Activated CD8-positive, alpha-beta memory T cell treated with anti-CD3 and anti-CD28 coated beads, Interleukin-2, amount 10 ng/mL, durations not matched to agents 7 days and 5 days (primary cell): ENCODE data around the gene IFNA5. TPM values are rescaled to one million over a fixed set of nuclear protein-coding genes. Genes with fewer than 3 reads are reported as not detected.

ENCODE experiments used
- ATAC-seq: fragments of 150-1000 bp; cut with Tn5 transposase; one replicate; pipeline ENCODE4 v1.10.0; 2021; ENCODE audit warnings: moderate library complexity
- CTCF ChIA-PET: fragments of 350-600 bp; sonication (Branson Sonifier 250); formaldehyde crosslinking; loops from one replicate; lab custom pipeline; 2021; ENCODE audit warnings: antibody characterized with exemption; lab: Charles Lee
- DNase-seq: peaks from one replicate; pipeline ENCODE4 v3.0.0-alpha.2; 2020
- H3K27ac Mint-ChIP-seq: one replicate; pipeline ENCODE4 v1.8.0; 2021; ENCODE audit warnings: mild to moderate bottlenecking, mixed read lengths
- H3K27me3 Mint-ChIP-seq: one replicate; pipeline ENCODE4 v1.8.0; 2021; ENCODE audit warnings: mixed read lengths
- H3K36me3 Mint-ChIP-seq: one replicate; pipeline ENCODE4 v1.8.0; 2021; ENCODE audit warnings: mild to moderate bottlenecking, mixed read lengths
- H3K4me1 Mint-ChIP-seq: one replicate; pipeline ENCODE4 v1.8.0; 2021; ENCODE audit warnings: mixed read lengths
- H3K4me3 Mint-ChIP-seq: one replicate; pipeline ENCODE4 v1.8.0; 2021; ENCODE audit warnings: mild to moderate bottlenecking, moderate library complexity, mixed read lengths
- H3K9me3 Mint-ChIP-seq: one replicate; pipeline ENCODE4 v1.8.0; 2022; ENCODE audit warnings: low read depth, mixed read lengths
- total RNA-seq, 2 experiments: library from RNA; stranded (reverse); gene quantifications; one replicate each; pipeline ENCODE4 v1.2.3, GENCODE V29; 2021

IFNA5 gene
- not detected for total RNA-seq

DNA sequence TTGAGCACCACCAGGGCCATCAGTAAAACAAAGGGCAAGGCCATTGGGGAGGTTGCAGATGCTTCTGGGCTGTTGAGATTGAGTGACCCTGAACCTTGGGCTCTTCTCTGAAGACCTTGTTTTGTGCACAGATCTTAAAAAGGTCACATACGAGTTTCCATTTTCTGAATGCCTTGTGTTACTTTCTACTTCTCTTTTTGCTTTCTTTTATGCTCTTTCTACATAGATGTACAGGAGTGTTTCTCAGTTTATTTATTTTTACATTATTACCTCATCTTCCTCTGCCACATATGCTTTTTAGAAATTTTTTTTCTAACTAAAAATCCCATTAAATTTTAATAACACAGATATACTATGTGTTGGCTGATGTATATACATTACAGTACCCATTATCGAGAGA lies at the start of gene IFNA5:
TSS of gene IFNA5 (minus strand) at position 101 of the 400 bp plus-strand sequence. CDS start at position 44, 57 bp downstream.
- peaks cover 57% of the 10 kb centered on the region for H3K27me3 Mint-ChIP-seq
- no peaks in the 10 kb centered on the region for H3K9me3 Mint-ChIP-seq
- H3K4me1 Mint-ChIP-seq: no peaks in the 10 kb centered on the region
- H3K4me3 Mint-ChIP-seq: no peak within 1 kb of the TSS
- no peak within 1 kb of the TSS for H3K27ac Mint-ChIP-seq
- DNase-seq (no peak), ATAC-seq (no peak)
- CTCF ChIA-PET: no interaction called here
- no peaks in the 10 kb centered on the region for H3K36me3 Mint-ChIP-seq

DNA sequence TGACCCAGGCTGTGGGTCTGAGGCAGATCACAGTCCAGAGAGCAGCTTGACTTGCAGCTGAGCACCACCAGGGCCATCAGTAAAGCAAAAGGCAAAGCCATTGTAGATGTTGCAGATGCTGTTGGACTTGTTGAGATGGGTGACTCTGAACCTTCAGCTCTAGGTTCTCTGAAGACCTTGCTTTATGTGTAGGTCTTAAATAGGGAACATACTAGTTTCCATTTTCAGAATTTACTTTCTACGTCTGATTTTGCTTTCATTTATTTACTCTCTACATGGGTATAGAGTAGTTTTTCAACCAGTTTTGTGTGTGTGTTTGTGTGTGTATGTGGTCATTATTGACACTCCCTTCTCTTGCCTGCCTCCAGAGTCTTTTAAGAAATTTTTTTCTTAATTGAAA lies 45.7 kb upstream of the IFNA5 start, which contains the start of gene IFNA6:
TSS of gene IFNA6 (minus strand) at position 101 of the 400 bp plus-strand sequence. CDS start at position 101, 0 bp downstream.
- peaks cover 2% of the 10 kb centered on the region for H3K9me3 Mint-ChIP-seq
- ATAC-seq (no peak), DNase-seq (no peak)
- peaks cover 48% of the 10 kb centered on the region for H3K27me3 Mint-ChIP-seq
- H3K4me3 Mint-ChIP-seq: no peak within 1 kb of the TSS
- no peaks in the 10 kb centered on the region for H3K4me1 Mint-ChIP-seq
- CTCF ChIA-PET: no interaction called here
- H3K27ac Mint-ChIP-seq: no peak within 1 kb of the TSS
- peaks cover 9% of the 10 kb centered on the region for H3K36me3 Mint-ChIP-seq

DNA sequence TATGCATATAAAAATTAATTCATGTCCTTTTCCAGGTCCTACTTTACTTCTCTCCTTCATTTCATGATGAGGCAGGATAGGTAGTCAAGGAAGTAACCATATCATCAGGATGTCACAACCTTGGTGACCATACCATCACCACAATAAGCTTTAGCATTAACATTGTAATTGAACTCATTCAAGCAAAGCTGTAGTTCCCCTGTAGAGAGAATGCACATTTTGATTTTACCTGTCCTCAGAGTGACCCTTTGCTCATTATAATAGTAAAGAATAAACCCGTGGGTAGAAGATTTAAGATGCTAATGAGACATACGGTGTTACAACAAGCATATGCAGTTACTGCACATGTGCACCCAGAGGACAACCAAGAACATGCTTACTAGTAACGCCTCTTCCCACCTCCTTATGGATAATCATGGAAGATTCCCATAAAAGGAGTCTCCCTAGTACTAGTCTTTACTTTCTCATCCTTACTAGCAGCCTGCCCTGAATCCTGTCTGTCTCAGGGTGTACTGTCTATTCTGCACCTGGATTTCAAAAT lies 43.4 kb upstream of the IFNA5 start:
- ATAC-seq: no peak
- no peak overlapping the region for H3K27ac Mint-ChIP-seq
- DNase-seq: no peak
- H3K27me3 Mint-ChIP-seq: peaks cover 51% of the 10 kb centered on the region
- no peak overlapping the region for H3K4me3 Mint-ChIP-seq
- H3K9me3 Mint-ChIP-seq: peaks cover under 1% of the 10 kb centered on the region
- no peaks in the 10 kb centered on the region for H3K4me1 Mint-ChIP-seq
- peaks cover under 1% of the 10 kb centered on the region for H3K36me3 Mint-ChIP-seq
- CTCF ChIA-PET: no interaction called here

- H3K27me3 Mint-ChIP-seq: peaks cover 34% of the 10 kb centered on the region
- ATAC-seq (no peak), DNase-seq (no peak)
- H3K4me3 Mint-ChIP-seq: no peak overlapping the region
- peaks cover 5% of the 10 kb centered on the region for H3K4me1 Mint-ChIP-seq
- H3K36me3 Mint-ChIP-seq: no peaks in the 10 kb centered on the region
- no peak overlapping the region for H3K27ac Mint-ChIP-seq
- peaks cover 2% of the 10 kb centered on the region for H3K9me3 Mint-ChIP-seq
- CTCF ChIA-PET: interaction anchor here (0.9 to 1.5 kb wide), 3 partner anchors 11 to 128 kb away, joined by 3 read pairs; no protein-coding TSS in a partner anchor
These were observed 35.6 kb upstream of the IFNA5 start for GRCh38 chr9:21340735-21341134.

DNA sequence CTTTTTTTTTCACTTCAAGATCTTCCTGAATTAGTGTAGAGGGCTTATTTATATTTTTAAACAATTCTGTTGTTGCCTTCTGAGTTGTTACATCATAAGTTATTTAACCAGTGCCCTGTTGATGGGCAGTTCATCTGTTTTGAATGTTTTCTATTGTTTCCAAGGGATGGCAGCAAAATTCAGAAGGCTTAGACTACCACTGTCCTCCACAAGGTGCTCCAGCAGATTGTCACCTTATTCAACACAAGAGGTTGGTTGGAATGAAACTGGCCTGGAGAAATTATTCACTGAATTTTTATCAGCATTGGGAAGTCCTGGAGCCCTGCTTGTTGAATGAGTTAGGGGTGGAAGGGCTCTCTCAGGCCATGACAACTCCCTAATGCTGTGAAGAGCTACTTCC lies 31.3 kb upstream of the IFNA5 start:
- ATAC-seq (no peak), DNase-seq (no peak)
- H3K4me3 Mint-ChIP-seq: peak overlapping the region; percentile 96
- H3K36me3 Mint-ChIP-seq: peaks cover 19% of the 10 kb centered on the region
- peaks cover 35% of the 10 kb centered on the region for H3K4me1 Mint-ChIP-seq
- CTCF ChIA-PET: interaction anchor here (2.0 kb wide), 1 partner anchor 59 kb away, joined by 6 read pairs; no protein-coding TSS in a partner anchor
- peak overlapping the region; percentile 2 for H3K27ac Mint-ChIP-seq
- no peaks in the 10 kb centered on the region for H3K9me3 Mint-ChIP-seq
- peaks cover 4% of the 10 kb centered on the region for H3K27me3 Mint-ChIP-seq

DNA sequence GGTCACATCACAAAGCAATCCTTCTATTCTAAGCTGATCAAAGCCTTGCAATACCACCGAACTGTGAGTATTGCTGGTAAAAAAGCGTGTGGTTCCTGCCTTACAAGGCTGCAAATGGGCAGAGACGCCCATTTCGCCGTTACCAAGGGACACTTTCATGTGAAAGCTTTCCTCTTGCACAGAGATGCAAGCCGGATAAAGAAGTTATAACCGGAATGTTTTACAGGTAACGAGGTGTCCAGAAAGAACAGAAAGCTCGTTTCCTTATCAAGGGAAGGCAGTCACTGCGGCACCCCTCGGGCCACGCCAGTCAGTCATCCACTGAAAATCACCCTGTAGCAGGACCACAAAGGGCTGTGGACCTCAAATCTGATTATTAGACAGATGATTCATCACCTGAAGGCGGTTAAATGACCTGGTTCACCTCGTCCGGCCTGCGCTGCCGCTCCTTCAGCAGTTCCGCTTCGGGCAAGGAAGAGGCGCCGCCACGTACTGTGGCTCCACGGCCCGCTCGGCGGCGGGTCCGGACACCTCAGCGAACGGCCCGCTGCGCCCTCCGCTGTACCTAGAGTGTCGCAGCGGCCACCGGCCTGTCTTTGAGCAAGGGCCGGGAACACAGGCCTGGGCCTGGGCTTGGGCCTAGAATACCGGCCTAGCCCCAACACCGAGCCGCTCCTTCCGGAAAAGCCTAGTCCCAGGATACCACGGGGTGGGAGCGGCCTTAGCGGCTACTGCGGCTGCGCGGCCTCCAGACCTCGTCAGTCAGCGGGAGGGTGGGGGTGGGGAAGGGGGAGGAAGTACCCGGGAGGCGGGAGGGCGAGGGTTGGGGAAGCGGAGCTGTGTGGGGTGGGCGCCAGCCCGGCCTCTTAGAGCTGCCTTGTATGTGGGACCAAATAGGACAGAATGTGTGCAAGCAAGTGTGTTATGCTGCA lies 29.9 kb upstream of the IFNA5 start, which contains the start of gene KLHL9:
TSS of gene KLHL9 (minus strand) at position 704 of the 932 bp plus-strand sequence. CDS start at position 159, 545 bp downstream.
- peak within 1 kb of the TSS; percentile 96 for H3K4me3 Mint-ChIP-seq
- H3K27ac Mint-ChIP-seq: peak within 1 kb of the TSS; percentile 90
- H3K9me3 Mint-ChIP-seq: no peaks in the 10 kb centered on the region
- ATAC-seq: peak; percentile 96
- CTCF ChIA-PET: interaction anchor here (0.8 to 2.9 kb wide), 11 partner anchors 9 to 767 kb away, joined by 3 to 30 read pairs (median 5); no protein-coding TSS in a partner anchor
- H3K4me1 Mint-ChIP-seq: peaks cover 47% of the 10 kb centered on the region
- peaks cover 4% of the 10 kb centered on the region for H3K27me3 Mint-ChIP-seq
- peaks cover 27% of the 10 kb centered on the region for H3K36me3 Mint-ChIP-seq
- peak; percentile 91 for DNase-seq

DNA sequence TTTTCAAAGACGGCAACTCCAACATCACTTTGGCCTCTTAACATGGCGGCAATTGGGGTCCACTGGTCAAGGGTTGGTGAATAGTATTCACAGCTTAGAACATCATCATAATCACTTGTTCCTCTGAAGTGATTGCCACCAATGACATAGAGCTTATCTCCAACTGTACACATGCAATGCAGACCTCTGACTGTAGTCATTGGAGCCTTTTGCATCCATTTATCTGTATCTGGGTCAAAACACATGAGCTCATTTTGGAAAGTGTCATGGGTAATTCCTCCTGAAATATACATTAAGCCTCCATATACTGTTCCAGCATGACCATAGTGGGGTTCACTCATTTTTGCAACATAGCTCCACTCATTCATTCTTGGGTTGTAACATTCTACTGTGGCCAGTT lies 28.1 kb upstream of the IFNA5 start:
- Mint-ChIP-seq H3K9me3 (no peaks in the 10 kb centered on the region), H3K4me1 (peaks cover 55% of the 10 kb centered on the region), H3K4me3 (peak overlapping the region; percentile 96), H3K36me3 (peaks cover 31% of the 10 kb centered on the region), H3K27me3 (peaks cover 3% of the 10 kb centered on the region), H3K27ac (no peak overlapping the region)
- CTCF ChIA-PET: interaction anchor here (0.6 to 2.9 kb wide), 7 partner anchors 11 to 133 kb away, joined by 3 to 30 read pairs (median 4); no protein-coding TSS in a partner anchor
- no peak for ATAC-seq
- no peak for DNase-seq

GRCh38 chr9:21331676-21332402 lies 26.7 kb upstream of the IFNA5 start:
- Mint-ChIP-seq H3K27me3 (no peaks in the 10 kb centered on the region), H3K9me3 (no peaks in the 10 kb centered on the region), H3K36me3 (peaks cover 31% of the 10 kb centered on the region), H3K27ac (peak overlapping the region; percentile 24), H3K4me3 (no peak overlapping the region), H3K4me1 (peaks cover 61% of the 10 kb centered on the region)
- no peak for ATAC-seq
- CTCF ChIA-PET: interaction anchor here (1.4 to 1.7 kb wide), 3 partner anchors 10 to 134 kb away, joined by 3 to 8 read pairs (median 4); no protein-coding TSS in a partner anchor
- DNase-seq: no peak

GRCh38 chr9:21326526-21327139 lies 21.5 kb upstream of the IFNA5 start:
- peaks cover 37% of the 10 kb centered on the region for H3K36me3 Mint-ChIP-seq
- DNase-seq (no peak), ATAC-seq (peak; percentile 89)
- no peaks in the 10 kb centered on the region for H3K9me3 Mint-ChIP-seq
- peaks cover 33% of the 10 kb centered on the region for H3K4me1 Mint-ChIP-seq
- no peak overlapping the region for H3K27ac Mint-ChIP-seq
- H3K4me3 Mint-ChIP-seq: no peak overlapping the region
- CTCF ChIA-PET: interaction anchor here (0.8 to 2.4 kb wide), 19 partner anchors 8 to 169 kb away, joined by 3 to 31 read pairs (median 4); partner anchors contain the start of gene KLHL9
- no peaks in the 10 kb centered on the region for H3K27me3 Mint-ChIP-seq

DNA sequence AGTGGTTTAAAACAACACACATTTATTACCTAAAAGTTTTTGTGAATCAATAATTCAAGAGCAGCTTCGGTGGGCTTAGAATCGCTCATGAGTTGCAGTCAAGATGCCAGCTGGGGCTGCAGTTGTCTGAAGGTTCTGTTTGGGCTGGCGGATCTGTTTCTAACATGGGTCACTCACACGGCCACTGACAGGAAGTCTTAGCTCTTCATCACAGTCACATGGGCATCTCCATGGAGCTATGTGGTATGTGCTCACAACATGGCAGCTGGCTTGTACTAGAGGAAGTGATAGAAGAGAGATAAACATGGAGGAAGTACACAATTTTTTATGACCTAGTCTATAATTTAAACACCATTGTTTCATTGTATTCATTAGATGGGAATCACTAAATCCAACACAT lies 18.9 kb upstream of the IFNA5 start:
- H3K4me1 Mint-ChIP-seq: peaks cover 16% of the 10 kb centered on the region
- no peak overlapping the region for H3K27ac Mint-ChIP-seq
- DNase-seq (no peak), ATAC-seq (no peak)
- H3K4me3 Mint-ChIP-seq: no peak overlapping the region
- H3K36me3 Mint-ChIP-seq: peaks cover 27% of the 10 kb centered on the region
- CTCF ChIA-PET: interaction anchor here (0.9 to 3.9 kb wide), 6 partner anchors 72 to 465 kb away, joined by 3 to 25 read pairs (median 4); no protein-coding TSS in a partner anchor
- H3K9me3 Mint-ChIP-seq: no peaks in the 10 kb centered on the region
- no peaks in the 10 kb centered on the region for H3K27me3 Mint-ChIP-seq

DNA sequence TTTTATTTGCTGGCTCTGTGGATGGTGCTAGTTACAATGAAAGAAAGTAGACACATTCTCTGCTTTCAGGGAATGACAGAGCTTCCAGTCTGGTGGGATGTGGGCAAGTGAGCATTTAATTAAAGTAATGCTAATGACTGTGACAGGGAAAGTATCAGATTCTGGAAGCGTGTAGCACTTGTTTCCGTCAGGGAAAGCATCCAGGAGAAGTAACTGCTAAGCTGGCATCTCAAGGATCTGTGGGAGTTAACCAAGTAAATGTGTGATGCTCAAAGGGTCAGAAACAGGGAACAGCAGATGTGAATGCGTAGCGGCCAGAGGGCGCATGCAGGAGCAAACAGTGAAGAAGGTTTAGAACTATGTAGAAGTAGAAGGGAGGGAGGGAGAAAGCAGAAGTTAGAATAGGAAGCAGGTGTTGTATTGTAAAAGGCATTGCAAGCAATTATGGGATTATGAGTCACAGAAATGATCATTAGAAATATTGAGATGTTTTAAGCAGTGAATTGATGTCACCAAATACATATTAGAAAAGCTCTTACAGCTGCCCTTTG lies 17.9 kb upstream of the IFNA5 start:
- Mint-ChIP-seq H3K4me3 (no peak overlapping the region), H3K27ac (no peak overlapping the region), H3K36me3 (peaks cover 25% of the 10 kb centered on the region), H3K9me3 (no peaks in the 10 kb centered on the region), H3K27me3 (no peaks in the 10 kb centered on the region), H3K4me1 (peaks cover 14% of the 10 kb centered on the region)
- DNase-seq (no peak), ATAC-seq (no peak)
- CTCF ChIA-PET: interaction anchor here (1.3 to 3.9 kb wide), 5 partner anchors 73 to 466 kb away, joined by 3 to 25 read pairs (median 4); no protein-coding TSS in a partner anchor

GRCh38 chr9:21320465-21320864 lies 15.4 kb upstream of the IFNA5 start:
- Mint-ChIP-seq H3K27me3 (peaks cover 6% of the 10 kb centered on the region), H3K9me3 (no peaks in the 10 kb centered on the region), H3K27ac (no peak overlapping the region), H3K4me3 (no peak overlapping the region), H3K36me3 (peaks cover 22% of the 10 kb centered on the region), H3K4me1 (peaks cover 6% of the 10 kb centered on the region)
- ATAC-seq: no peak
- CTCF ChIA-PET: interaction anchor here (1.0 to 4.1 kb wide), 6 partner anchors 9 to 468 kb away, joined by 3 to 25 read pairs (median 6); no protein-coding TSS in a partner anchor
- DNase-seq: no peak
